Right kidney (tissue), 1 donor: ENCODE measurements around the gene AP2A2.
"Not testable (repeated sequence)": the region's sequence is repeated elsewhere in the genome, so short reads cannot be mapped to it uniquely, and the experiment has no call there.

ENCODE experiments used
- DNase-seq: peaks from one replicate; pipeline ENCODE4 v3.0.0-alpha.2; 2016

Gene AP2A2

DNA sequence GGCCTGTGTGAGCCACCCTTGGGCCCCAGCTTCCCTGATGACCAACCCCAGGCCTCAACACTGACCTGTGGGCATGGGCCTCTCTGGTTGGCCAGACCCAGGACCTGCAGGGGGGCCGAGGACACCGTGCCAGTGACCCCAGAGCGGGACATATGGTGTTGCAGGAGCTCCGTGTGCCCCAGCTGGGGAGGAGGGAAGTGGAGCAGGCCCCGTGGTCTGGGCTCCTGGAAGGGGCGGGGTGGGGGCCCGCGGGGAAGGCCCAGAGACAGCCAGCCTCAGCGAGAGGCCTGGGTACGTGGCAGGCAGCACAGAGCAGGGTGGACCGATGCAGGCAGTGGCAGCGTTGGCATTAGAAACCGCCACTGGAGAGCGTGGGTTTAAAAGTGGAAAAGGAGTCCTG is 88.6 kb downstream of the AP2A2 start:
- no peak for DNase-seq

DNA sequence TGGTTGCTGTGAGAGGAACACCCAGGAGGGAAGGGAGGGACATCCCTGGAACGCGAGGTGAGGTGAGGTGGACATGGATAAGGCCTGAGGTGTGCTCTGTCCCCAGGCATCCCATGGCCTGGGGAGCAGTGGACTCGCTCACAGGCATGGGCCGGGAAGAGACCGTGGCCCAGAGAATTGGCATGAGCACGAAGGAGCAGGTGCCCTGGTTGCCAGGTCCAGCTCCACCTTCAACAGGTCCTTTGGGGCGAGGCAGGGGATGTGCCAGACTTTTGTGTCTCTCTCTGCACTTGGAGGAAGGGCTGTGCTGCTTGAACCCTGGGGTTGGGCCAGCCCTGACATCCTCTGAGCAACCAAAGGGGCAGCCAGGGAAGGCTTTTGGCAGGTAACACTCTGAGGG is 89.4 kb downstream of the AP2A2 start:
- no peak for DNase-seq

DNA sequence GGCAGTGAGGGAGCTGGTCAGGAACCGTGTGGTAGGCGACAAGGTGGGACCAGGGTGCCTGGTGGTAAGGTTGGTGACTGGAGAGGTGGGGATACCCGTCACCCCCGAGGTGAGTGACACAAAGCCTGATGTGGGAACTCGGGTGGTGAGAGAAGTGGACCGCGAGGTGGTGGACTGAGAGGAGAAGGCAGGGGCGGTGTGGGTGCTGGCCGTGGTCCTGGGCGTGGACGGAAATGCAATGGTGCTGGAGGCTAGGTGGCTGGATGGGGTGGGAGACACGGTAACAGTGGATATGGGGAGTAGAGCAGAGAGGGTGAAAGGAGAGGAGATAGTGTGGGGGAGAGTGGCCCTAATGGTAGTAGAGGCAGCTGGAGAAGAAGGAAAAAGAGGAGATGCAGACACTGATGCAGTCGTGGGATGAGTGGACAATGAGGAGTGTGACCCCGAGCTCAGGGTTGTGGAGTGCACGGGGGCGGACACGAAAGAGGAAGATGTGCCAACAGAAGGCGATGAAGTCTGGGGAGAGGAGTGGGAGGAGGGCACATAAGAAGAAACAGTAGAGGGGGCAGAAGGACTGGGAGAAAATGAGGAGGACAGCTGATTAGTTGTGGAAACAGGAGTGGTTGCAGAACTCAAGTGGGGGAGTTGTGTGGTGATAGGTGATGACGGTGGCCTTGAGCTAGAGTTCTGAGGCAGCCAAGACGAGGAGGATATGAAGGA is 90.3 kb downstream of the AP2A2 start:
- no peak for DNase-seq

DNA sequence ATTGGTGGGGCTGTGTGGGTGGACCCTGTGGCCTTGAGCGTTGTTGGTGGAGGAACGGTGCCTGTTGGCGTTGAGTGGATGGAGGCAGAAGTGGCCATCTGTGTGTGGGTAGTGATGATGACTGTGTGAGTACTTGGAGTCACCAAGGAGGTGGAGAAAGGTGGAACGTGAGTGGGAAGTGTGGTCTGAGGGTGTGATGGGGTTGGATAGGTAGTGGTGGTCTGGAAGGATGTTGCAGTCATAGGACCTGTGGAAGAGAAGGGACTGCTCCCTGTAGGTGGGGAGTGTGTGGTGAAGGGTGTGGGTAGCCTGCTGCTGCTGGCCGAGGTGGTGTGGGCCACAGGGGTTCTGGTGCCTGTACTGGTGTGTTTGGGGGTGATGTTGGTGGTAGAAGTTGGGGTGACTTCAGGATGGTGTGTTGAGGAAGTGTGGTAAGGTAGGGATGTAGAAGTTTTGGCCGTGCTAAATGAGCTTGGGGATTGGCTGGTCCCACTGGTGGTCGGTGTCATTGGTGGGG is 91.0 kb downstream of the AP2A2 start:
- DNase-seq: not testable (repeated sequence)

- DNase-seq: no peak
Observed at GRCh38 chr11:1017269-1018005, 91.8 kb downstream of the AP2A2 start.

DNA sequence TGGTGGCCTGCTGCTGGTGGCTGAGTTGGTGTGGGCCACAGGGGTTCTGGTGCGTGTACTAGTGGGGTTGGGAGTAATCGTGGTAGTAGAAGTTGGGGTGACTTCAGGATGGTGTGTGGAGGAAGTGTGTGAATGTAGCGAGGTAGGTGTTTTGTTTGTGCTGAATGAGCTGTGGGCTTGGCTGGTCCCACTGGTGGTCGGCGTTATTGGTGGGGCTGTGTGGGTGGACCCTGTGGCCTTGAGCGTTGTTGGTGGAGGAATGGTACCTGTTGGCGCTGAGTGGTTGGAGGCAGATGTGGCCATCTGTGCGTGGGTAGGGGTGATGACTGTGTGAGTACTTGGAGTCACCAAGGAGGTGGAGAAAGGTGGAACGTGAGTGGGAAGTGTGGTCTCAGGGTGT is 92.4 kb downstream of the AP2A2 start:
- no peak for DNase-seq

DNA sequence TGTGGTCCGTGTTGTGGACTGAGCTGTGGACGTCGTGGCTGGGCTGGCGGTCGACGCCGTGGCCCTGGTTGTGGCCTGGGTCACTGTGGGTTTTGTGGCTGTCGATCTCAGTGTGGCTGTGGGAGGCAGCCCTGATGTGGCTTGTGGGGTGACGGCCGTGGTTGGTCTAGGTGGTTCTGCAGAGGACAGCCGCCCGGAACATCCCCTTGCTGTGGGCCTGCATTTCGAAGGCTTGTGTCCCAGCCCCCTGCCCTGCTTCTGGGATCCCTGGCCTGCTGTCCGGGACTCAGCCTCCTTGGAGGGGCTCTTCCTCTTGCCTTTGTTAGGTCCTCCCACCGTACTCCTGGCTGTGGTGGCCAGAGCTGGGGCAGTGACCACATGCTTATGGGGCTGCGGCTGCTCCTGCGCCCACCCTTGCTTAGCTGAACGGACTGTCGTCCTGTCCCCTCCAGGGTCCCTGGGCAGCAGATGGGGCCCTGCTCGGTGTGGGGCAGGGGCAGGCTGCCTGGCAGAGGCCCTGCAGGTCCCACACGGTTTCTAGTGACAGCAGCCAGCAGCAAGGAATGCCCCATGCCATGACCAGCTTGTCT is 93.7 kb downstream of the AP2A2 start:
- DNase-seq: no peak

- no peak for DNase-seq
Observed at GRCh38 chr11:1020211-1020905, 94.7 kb downstream of the AP2A2 start.

- no peak for DNase-seq
Observed at GRCh38 chr11:1022411-1022810, 96.7 kb downstream of the AP2A2 start.

GRCh38 chr11:1022908-1023810 is 97.5 kb downstream of the AP2A2 start:
- DNase-seq: no peak

DNA sequence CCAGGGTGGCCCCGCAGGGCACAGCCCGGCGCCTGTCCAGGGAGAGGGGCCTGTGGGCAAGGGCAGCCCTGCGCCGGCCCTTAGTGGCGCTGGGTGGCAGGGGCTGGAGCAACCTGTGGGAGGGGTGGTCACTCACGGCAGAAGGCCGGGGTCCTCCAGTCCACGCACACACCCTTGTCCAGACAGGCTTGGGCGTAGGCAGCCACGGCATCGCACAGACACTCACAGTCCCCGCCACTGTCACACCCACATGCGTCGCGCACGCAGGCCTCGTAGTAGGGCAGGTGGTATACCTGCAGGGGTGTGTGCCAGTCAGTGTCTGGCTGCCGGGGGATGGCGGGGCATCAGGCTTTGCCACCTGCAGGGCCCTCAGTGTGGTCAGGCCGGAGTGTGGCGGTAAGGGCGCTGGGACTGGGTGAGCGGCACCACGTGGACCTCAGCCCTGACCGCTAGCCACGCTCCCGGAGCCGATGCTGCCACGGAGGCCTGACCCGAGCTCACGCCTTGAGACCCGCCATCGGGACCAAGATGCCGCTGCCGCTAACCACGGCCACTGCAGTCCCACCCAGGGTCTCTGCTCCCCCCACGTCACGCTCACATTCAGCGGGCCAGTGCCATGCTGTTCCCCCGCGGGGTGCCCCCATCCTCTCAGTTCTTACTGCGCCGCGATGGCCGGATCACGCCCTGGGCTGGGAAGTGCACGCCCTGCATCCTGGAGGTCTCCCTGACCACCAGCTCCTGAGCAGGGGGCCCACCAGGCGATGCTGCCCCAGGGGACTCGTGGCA is 98.3 kb downstream of the AP2A2 start:
- DNase-seq: no peak

- DNase-seq: no peak
Observed at GRCh38 chr11:1024597-1025409, 99.1 kb downstream of the AP2A2 start.

DNA sequence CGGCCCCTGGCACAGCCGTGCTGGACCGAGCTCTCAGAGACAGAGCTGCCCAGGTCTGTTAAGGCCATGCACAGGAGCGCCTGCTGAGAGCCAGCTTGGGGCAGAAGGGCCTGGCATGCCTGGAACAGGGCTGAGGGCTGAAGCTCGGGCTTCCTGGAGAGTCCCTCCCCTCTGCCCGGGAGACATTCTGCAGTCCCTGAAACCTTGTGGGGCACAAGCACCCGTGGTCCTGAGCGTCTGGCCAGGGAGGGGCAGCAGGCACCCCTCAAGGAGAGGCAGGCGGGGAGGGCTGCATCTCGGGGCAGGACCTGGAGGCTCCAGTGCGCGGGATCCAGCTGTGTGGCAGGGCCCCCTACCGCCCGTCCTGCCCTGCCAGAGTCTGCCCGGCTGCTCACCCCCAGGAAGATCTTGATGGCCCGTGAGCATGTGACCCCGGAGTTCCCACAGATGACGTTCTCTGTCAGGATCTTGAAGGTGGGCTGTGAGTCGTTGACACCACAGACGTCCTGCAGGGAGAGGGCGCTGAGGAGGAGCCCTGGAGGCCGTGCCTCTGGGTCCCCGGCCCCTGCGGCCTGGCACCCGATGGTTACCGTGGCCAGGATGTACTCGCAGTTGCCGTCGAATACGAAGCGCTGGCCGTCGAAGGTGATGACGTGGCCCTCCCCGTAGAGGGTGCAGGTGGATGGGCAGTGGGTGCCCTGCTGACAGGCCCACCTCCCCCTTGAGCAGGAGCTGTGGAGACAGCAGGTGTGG is 99.9 kb downstream of the AP2A2 start:
- no peak for DNase-seq

DNA sequence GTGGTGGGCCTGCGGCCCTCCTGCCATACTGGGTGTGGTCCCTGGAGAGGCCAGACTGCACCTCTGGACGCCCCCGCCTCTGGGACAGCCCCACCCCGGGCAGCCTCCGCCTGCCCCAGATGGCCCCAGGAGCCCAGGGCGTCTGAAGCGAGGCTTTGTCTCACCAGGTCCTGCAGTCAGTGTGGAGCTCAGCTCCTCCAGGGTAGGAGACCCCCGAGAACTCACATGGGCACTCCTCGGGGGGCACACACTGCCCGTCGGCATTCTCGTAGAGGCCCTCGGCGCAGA is 100.4 kb downstream of the AP2A2 start:
- no peak for DNase-seq

GRCh38 chr11:1026641-1027482 is 101.2 kb downstream of the AP2A2 start:
- no peak for DNase-seq

- no peak for DNase-seq
Observed at GRCh38 chr11:1027483-1028290, 102.0 kb downstream of the AP2A2 start.

GRCh38 chr11:1028291-1028540 is 102.5 kb downstream of the AP2A2 start:
- DNase-seq: no peak

- DNase-seq: no peak
Observed at GRCh38 chr11:1028616-1029015, 102.9 kb downstream of the AP2A2 start.
